ENCODE measurements around the gene CMPK2. TPM values are rescaled to one million over a fixed set of nuclear protein-coding genes. Genes with fewer than 3 reads are reported as not detected.
"Not testable (repeated sequence)": the region's sequence is repeated elsewhere in the genome, so short reads cannot be mapped to it uniquely, and the experiment has no call there.

Gene CMPK2
- total and polyA plus RNA-seq, 2 experiments from 2014 or later = 0.54 to 0.61 TPM

- H3K4me1 ChIP-seq (ENCODE audit: low read depth) = no peaks in the 10 kb centered on the region
- no peak for TF ChIP-seq CTCF (IDR thresholded peaks at IDR 0.05; ENCODE audit: low read depth, low read length)
- no peak overlapping the region for H3K4me3 ChIP-seq
- H3K36me3 ChIP-seq = no peaks in the 10 kb centered on the region
- no peak for DNase-seq (ENCODE audit: low read depth in 1 of 2, low spot score in 1 of 2)
- no peaks in the 10 kb centered on the region for H3K9me3 ChIP-seq (ENCODE audit: low read depth)
- no peak overlapping the region for H3K27ac ChIP-seq
- no peaks in the 10 kb centered on the region for H3K27me3 ChIP-seq
Measured at GRCh38 chr2:6909431-6910385, 44.0 kb upstream of the CMPK2 start.

- no peak overlapping the region for H3K4me3 ChIP-seq
Measured at GRCh38 chr2:6908291-6908690, 42.6 kb upstream of the CMPK2 start.

GRCh38 chr2:6906165-6906741 lies 40.5 kb upstream of the CMPK2 start:
- DNase-seq (ENCODE audit: low read depth in 1 of 2, low spot score in 1 of 2) = no peak
- H3K4me3 ChIP-seq = no peak overlapping the region
- no peaks in the 10 kb centered on the region for H3K9me3 ChIP-seq (ENCODE audit: low read depth)
- H3K27me3 ChIP-seq = no peaks in the 10 kb centered on the region
- H3K4me1 ChIP-seq (ENCODE audit: low read depth) = no peaks in the 10 kb centered on the region
- no peak overlapping the region for H3K27ac ChIP-seq
- H3K36me3 ChIP-seq = no peaks in the 10 kb centered on the region
- TF ChIP-seq CTCF (IDR thresholded peaks at IDR 0.05; ENCODE audit: low read depth, low read length) = no peak

More at GRCh38 chr2:6908291-6908690, 42.6 kb upstream of the CMPK2 start:
- Histone ChIP-seq H3K27ac (no peak overlapping the region), H3K27me3 (no peaks in the 10 kb centered on the region), H3K4me1 (ENCODE audit: low read depth) (no peaks in the 10 kb centered on the region), H3K9me3 (ENCODE audit: low read depth) (no peaks in the 10 kb centered on the region), H3K36me3 (no peaks in the 10 kb centered on the region)
- no peak for DNase-seq (ENCODE audit: low read depth in 1 of 2, low spot score in 1 of 2)
- TF ChIP-seq CTCF (IDR thresholded peaks at IDR 0.05; ENCODE audit: low read depth, low read length) = no peak

GRCh38 chr2:6905668-6906067 lies 40.0 kb upstream of the CMPK2 start:
- Histone ChIP-seq H3K4me1 (ENCODE audit: low read depth) (no peaks in the 10 kb centered on the region), H3K36me3 (no peaks in the 10 kb centered on the region), H3K27me3 (no peaks in the 10 kb centered on the region), H3K4me3 (no peak overlapping the region), H3K9me3 (ENCODE audit: low read depth) (no peaks in the 10 kb centered on the region), H3K27ac (no peak overlapping the region)
- no peak for DNase-seq (ENCODE audit: low read depth in 1 of 2, low spot score in 1 of 2)
- TF ChIP-seq CTCF (IDR thresholded peaks at IDR 0.05; ENCODE audit: low read depth, low read length) = no peak

- not testable (repeated sequence) for DNase-seq (ENCODE audit: low read depth in 1 of 2, low spot score in 1 of 2); H3K4me1 ChIP-seq (ENCODE audit: low read depth); H3K27ac ChIP-seq; H3K4me3 ChIP-seq; H3K9me3 ChIP-seq (ENCODE audit: low read depth); H3K36me3 ChIP-seq; H3K27me3 ChIP-seq
Measured at GRCh38 chr2:6902581-6902980, 36.9 kb upstream of the CMPK2 start.
